Fibroblast of gingiva (primary cell): ENCODE results near the gene FAM174B.

Experiments used
- DNase-seq: peaks from one replicate; pipeline ENCODE4 v3.0.0-alpha.2; 2011; ENCODE audit warnings: low read depth

The FAM174B gene

GRCh38 chr15:92655178-92655995, at the start of gene FAM174B:
FAM174B (minus strand) TSS chr15:92655775.
- no peak for DNase-seq

GRCh38 chr15:92696096-92696495, 40.5 kb upstream of the FAM174B start:
- no peak for DNase-seq

- DNase-seq = no peak
Observed at GRCh38 chr15:92693691-92694331, 38.2 kb upstream of the FAM174B start.

DNA sequence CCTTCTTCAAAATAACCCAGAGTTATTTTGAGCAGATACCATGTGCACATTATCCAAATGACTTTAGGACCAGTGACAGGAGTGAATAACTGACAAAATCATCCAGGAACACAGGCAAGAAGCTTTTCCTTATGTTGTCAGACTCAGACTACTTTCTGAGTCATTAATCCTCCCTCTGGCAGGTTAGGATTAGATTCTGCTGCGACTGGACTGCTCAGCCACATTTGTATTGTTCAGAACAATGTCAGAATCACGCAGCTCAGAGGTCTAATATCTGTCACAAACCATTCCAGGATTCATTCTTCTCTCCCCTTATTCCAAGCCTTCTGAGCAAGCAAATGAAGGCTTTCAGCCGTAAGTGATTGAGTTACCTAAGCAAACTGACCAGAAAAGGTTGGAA, 34.8 kb upstream of the FAM174B start:
- DNase-seq = no peak

DNA sequence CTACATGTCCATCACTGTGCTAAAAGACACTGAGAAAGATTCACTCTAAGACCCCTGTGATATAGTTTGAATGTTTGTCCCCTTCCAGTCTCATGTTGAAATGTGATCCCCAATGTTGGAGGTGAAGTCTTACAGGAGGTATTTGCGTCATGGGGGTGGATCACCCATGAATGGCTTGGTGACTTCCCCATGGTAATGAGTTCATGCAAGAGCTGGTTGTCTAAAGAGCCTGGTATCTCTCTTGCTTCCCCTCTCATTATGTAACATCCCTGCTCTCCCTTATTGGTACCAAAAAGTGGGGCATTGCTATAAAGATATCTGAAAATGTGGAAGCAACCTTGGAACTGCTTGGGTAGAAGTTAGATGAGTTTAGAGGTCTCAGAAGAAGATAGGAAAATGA, 32.2 kb upstream of the FAM174B start:
- no peak for DNase-seq

- no peak for DNase-seq
Observed at GRCh38 chr15:92687195-92687602, 31.6 kb upstream of the FAM174B start.

DNA sequence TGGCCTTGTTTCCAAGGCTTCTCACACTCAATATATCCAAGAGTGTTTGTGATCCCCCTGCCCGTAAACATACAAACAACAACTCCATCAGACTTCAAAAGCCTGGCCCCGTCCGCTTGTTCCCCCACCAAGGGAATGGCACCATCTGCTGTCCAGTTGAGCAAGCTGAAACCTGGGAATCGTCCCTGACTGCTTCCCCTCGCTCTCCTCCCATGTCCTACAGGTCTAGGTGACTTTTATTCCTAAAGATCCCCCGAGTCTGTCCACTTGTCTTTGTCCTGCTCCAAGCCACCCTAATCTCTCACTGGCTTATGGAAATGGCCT, 27.9 kb upstream of the FAM174B start:
- DNase-seq = no peak

- DNase-seq = peak; percentile 66
Observed at GRCh38 chr15:92682741-92683510, 27.4 kb upstream of the FAM174B start.

DNA sequence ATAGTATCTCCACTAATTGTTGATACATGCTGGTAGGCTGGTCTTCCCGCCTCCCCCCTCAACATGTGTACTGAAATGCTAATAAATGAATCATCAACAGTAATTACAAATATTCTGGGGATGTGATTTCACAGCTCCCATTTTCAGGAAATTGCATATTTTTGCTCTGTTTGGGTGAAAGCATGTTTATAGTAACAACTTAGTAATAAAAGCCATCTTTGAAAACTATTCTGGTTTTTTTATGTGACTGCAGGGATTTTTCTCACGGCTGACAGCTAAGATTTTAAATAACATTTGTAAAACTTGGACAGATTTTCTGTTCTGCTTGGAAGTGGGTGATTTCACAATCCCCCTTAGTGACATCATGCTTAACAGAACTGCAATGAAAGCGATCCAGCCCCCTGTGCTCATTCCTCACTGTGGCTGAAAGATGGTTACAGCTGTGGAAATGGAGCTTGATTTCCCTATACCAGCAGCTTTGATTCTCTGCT, 25.6 kb upstream of the FAM174B start:
- DNase-seq = peak; percentile 92

- no peak for DNase-seq
Observed at GRCh38 chr15:92677999-92678398, 22.4 kb upstream of the FAM174B start.

GRCh38 chr15:92676561-92676960, 21.0 kb upstream of the FAM174B start:
- DNase-seq = no peak

GRCh38 chr15:92675485-92675884, 19.9 kb upstream of the FAM174B start:
- no peak for DNase-seq

DNA sequence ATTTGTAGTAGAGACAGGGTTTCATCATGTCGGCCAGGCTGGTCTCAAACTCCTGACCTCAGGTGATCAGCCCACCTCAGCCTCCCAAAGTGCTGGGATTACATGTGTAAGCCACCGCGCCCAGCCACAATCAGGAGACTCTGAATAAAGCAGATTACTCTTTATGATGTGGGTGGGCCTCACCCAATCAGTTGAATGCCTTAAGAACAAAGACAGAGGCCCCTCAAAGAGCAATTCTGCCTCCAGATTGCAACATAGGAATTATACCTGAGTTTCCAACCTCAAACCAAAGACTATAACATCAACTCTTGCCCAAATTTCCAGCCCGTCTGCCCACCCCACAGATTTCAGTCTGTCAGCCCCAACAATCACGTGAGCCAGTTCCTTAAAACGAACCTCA, 18.8 kb upstream of the FAM174B start:
- no peak for DNase-seq

GRCh38 chr15:92672102-92672501, 16.5 kb upstream of the FAM174B start:
- no peak for DNase-seq

DNA sequence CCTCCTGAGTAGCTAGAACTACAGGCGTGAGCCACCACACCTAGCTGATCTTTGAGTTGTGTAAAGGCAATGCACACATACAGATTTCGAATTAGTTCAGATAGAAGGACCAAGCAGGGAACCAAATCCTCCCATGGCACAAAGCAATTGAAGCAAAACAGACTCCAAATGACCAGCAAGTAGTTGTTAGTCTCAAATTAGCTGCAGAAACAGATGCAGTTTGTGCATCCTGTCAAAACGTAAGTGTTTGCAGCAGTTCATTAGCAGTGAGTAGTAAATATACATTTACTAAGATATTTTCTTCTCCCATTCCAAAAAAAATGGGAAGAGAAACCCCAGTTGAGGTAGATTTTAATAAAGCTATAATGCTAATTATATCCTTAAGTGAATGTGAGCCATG, 15.8 kb upstream of the FAM174B start:
- DNase-seq = no peak

GRCh38 chr15:92670621-92671020, 15.0 kb upstream of the FAM174B start:
- DNase-seq = no peak

- DNase-seq = no peak
Observed at GRCh38 chr15:92669432-92669831, 13.9 kb upstream of the FAM174B start.

- DNase-seq = no peak
Observed at GRCh38 chr15:92668620-92669019, 13.0 kb upstream of the FAM174B start.

GRCh38 chr15:92667970-92668485, 12.5 kb upstream of the FAM174B start:
- no peak for DNase-seq

GRCh38 chr15:92667287-92667904, 11.8 kb upstream of the FAM174B start:
- DNase-seq = no peak

GRCh38 chr15:92666780-92667179, 11.2 kb upstream of the FAM174B start:
- peak; percentile 32 for DNase-seq

GRCh38 chr15:92665100-92665555, 9.6 kb upstream of the FAM174B start:
- DNase-seq = peak; percentile 6
